Measurements from ENCODE around the gene CSF1R.
"Not testable (repeated sequence)": the region's sequence is repeated elsewhere in the genome, so short reads cannot be mapped to it uniquely, and the experiment has no call there.

CSF1R gene

DNA sequence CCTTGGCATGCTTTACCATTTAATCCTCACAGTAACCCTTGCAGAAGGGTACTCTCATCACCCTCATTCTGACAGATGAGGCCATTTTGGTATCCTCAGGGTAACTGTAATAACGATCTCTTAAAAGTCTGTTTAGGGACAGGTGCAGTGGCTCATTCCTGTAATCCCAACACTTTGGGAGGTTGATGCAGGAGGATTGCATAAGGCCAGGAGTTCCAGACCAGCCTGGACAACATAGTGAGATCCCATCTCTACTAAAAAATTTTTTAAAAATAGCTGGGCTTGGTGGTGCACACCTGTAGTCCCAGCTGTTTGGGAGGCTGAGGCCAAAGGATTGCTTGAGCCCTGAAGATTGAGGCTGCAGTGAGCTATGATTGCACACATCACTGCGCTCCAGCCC is 31.8 kb downstream of the CSF1R start:
- DNase-seq, result no peak

DNA sequence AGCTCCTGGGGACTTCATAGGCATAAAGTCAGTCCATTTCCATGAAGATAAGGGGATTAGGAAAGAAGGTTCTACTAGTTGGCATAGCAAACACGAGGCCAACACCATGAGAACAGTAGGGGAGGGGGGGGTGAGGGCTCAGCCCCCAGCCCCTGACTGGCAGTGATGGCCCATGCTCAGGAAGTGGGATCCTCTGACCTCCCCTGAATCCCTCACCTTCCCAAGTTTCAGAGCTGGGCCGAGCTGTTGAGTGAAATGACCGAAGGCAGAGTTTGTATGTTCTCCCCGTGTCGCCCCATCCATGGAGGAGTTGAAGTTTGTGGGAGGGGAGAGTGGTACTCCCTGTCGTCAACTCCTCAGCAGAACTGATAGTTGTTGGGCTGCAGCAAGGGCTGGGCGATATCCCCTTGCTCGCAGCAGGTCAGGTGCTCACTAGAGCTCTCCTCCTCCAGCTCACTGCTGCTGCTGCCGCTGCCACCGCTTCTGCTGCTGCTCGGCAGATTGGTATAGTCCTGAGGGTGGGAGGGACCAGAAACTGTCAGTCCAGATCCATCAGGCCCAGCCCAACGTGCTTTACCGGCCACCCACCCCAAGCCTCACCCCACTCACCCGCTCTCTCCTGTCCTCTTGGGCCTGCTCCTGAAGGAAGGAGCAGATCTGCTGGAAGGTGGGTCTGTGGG is 32.5 kb downstream of the CSF1R start:
- DNase-seq, result no peak

DNA sequence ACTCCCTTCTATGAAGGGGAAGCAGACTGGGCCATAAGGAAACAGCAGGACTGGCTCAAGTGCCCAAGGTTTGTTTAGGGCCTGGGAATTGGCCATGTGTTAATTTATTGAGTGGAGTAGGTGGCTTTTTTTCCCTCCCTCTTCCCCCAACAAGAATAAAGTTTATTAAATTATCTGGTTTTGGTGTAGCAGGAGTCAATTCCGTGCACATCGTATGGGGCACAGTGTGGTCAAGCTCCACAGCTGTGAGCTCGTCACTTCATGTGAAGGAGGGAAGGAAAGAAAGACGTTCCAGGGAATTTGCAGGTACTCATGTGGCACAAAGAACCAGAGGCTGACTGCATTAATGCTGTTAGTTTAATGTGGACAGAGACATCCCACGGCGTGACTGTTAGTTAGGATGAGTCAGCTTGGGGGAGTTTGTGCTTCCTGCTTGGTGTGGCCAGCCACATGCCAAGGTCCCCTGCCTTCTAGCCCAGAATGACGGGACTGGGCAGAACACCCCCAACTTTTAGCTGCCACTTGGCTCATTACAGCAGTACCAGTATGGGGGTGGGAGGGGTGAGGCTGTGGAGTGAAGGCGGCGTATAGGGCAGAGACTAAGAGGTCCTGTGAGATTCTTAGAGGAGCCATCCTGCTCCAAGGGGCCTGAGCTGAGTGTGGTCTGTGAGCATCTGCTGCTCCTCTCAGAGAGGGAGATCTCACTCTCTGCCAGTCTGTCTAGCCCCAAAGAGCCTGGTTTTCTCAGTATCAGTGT is 33.2 kb downstream of the CSF1R start:
- DNase-seq, result no peak

DNA sequence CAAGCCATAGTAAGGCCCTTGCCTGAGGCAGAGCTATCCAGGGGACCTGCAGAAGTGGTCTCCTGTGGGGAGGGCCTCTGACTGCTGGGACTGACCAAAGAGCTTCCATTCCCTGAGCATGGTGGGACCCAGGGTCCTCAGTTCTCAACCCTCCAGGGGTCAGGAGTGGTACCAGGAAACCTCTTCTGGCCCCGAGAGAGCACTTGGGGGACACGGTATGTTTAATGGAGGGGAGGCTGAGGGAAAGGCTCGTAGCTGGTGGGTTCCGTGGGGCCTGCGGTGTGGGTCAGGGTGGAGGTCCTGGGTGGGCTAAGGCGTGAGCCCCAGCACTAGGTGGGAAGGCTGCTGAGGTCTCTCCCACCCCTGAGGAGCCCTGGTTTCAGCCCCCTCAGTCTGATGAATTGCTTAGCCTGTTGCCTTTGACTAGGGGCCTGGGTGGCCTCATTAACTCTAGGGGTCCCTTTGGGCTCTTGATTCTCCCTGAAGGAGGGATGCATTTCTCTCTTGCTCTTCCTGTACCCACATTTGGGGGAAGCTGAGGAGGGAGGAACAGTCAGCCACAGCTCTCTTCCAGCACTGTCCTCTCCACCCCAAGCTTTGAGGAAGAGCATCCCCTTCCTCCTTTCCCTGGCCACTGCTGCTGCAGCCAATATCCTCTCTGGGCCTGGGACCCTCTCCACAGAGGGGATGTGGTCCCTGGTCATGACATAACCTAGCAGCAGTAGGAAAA is 34.0 kb downstream of the CSF1R start:
- no peak for DNase-seq

DNA sequence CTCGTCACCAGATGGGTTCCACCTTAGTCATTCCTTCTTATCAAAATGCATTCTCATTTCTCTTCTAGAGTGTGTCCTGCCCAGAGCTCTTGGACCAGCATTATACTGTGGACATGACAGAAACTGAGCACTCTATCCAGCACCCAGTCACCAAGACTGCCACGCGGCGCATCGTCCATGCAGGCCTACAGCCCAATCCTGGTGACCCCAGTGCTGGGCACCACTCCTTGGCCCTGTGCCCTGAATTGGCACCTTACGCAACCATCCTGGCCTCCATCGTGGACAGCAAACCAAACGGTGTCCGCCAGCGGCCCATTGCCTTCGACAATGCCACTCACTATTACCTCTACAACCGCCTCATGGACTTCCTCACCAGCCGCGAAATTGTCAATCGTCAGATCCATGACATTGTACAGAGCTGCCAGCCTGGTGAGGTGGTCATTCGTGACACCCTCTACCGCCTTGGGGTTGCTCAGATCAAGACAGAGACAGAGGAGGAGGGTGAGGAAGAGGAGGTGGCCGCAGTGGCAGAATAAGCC is 34.6 kb downstream of the CSF1R start:
- DNase-seq, result no peak

DNA sequence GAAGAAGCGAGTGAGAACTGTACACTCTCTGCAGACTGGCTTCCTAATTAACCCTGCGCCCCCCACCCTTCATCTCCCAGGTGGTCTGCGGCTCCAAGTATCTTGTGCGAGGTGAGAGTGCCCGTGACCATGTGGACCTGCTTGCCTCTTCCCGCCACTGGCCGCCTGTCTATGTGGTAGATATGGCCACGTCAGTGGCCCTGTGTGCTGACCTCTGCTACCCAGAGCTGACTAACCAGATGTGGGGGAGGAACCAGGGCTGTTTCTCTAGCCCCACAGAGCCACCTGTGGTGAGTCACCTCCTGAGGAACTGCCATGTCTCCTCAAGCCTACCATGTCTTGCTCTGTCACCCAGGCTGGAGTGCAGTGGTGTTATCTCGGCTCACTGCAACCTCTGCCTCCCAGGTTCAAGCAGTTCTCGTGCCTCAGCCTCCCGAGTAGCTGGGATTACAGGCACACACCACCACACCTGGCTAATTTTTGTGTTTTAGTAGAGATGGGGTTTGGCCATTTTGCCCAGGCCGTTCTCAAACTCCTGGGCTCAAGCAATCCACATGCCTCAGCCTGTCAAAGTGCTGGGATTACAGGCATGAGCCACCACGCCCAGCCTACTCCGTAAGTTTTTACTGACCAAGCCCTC is 36.1 kb downstream of the CSF1R start:
- DNase-seq, result not testable (repeated sequence)

DNA sequence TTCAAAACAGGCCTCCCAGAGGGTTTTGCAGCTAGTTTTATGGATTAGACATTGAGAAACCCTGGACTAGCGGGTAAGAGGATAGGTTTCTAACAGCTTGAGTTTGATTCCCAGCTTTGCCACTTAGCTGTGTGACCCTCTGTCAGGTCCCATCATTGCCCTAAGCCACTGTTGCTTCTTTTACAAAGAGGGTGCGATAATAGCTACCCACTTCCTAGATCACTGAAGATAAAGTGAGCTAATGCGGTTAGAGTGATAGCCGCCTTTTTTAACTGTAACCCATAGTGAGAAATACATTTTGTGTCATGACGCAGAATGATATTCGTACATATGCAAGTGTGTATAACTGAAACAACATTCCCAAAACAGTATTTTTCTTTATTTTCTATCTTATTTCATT is 40.3 kb downstream of the CSF1R start:
- no peak for DNase-seq

DNA sequence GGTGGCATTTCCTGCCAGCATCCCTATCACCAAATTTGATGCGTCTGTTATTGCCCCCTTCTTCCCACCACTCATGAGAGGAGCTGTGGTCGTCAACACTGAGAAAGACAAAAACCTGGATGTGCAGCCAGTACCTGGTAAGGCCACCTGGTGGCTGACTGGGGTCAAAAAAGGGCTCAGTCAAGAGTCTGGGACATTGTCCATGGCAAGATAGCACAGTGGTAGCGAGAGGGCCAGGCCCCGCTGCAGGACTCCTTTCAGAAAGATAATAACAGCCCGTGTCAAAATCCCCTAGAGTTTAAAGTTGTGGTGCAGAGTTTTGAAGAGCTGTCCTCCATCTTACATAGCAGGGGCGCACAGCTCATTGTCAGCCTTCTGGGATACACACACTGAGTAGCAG is 40.8 kb downstream of the CSF1R start:
- no peak for DNase-seq

DNA sequence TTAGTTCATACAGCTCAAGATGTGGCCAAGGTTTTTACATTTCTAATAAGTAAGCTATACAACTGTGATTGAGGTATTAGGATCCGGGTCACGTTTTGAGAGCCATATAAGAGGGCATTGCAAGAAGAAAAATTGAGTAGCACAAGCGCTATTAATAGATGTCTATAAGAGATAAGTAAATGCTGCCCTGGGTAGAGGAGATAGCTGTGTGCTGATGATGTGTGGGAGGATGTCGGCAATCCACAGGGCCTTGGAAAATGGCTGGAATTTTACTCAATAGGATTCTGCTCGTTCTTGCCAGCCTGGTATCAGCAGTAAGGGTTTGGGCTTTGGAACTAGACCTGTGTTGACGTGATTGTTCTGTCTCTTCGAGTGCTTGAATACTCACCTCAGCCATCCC is 41.6 kb downstream of the CSF1R start:
- no peak for DNase-seq

DNA sequence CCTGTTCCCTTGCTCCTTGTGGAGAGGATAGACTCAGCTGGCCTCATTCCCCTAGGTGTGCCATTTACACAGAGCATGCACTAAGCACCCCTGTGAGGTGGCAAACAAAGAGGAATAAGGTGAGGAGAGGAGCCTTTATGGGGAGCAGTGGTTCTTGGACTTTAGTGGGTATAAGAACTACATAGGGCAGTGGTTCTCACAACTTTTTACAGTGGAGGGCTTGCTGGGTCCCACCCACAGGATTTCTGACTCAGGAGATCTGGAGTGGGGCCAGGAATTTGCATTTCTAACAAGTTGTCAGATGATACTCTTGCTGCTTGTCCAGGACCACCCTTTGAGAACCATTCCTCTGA is 42.0 kb downstream of the CSF1R start:
- no peak for DNase-seq

DNA sequence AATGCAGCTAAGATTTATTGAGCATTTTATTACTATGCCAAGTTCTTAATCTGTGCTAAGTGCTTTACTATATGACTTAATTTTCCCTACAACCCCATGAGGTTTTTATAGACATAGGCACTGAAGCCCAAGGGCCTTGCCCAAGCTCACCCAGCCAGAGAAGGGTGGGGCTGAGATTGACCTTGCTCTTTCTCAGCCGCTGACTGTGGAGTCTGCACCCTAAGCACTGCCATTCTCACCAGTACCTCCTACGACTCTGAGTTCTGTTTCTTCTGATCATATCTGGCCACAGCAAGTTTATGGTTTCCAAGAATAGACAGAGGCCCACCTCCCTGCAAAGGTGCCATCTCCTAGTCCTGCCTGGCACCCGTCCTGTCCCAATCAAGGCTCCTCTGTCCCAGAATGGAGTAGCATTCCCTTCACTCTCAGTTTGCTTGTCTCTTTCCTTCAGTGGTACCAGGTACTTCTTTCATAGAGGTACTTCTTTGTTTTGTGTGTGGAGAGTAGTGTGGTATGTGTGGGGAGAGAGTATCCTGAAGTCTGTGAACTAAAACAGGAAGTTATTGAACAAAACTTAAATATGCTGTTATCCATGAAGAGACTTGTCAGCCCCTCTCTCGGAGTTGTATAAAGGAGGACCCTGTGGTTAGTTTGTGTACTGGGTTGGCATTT is 42.6 kb downstream of the CSF1R start:
- DNase-seq, result no peak

DNA sequence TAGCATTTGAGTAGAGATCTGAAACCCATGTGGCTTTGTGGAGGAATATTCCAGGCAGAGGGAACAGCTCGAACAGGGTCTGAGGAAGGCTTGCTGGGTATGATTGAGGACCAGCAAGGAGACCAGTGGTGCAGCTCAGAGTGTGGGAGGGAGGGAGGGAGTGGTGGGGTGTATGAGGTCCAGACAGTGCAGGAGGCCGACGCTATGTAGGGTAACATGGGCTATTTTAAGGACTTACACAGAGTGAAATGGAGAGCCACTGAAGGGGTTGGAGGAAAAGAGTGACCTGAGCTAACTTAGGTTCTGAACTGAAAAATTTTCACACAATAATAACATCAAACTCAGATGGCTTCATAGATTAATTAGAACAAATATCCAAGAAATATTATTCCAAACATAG is 43.9 kb downstream of the CSF1R start:
- DNase-seq, result no peak

DNA sequence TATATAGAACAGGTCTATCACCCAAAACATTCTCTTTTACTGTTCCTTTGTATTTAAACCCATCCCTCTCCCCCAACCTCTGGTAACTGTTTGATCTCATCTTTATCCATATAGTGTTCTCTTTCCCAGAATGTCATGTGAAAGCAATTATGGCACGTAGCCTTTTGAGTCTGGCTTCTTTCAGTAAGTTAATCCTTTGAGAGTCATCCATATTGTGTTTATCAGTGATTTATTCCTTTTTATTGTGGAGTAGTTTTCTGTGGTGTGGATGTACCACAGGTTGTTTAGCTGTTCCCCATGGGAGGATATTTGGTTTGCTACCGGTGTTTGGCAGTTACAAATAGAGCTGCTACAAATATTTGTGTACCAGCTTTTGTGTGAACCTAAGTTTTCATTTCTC is 47.8 kb downstream of the CSF1R start:
- no peak for DNase-seq

DNA sequence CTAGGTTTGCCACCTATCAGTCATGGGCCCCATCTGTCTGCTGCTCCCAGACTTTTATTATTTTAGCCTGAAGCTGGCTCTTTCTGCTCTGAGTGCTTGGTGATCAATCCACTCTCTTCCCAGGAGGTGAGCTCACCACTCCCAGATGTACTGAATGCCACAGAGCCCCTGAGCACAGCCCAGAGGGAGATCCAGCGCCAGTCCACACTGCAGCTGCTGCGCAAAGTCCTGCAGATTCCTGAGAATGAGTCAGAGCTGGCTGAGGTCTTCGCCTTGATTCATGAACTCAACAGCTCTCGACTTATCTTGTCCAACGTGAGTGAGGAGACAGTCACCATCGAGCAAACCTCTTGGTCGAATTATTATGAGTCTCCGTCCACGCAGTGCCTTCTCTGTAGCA is 49.8 kb downstream of the CSF1R start:
- no peak for DNase-seq

DNA sequence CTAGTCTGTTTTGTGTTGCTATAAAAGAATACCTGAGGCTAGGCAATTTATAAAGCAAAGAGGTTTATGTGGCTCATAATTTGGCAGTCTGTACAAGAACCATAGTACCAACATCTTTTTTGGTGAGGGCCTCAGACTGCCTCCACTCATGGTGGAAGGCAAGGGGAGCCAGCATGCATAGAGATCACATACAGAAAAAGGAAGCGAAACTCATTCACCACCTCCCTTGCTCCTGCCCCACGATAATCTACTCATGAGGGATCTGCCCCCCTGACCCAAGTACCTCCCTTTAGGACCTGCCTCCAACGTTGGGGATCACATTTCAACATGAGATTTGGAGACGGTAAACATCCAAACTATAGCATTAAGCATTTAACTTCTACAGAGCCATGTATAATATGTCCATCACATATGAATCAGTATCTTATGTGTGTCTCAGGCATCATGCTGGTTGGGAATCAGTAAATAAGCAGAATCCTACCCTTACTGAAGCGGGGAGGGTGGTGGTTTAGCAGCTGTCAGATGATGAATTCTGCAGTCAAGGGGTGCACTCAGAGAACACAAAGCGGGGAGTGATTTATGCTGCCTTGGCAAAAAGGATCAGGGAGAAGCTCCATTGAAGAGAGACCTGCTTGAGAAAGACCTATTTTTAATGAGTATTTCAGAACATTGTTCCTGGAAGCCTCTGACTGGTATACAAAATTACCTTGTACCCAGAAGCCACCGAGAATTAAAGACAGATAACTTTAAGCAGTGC is 51.0 kb downstream of the CSF1R start:
- no peak for DNase-seq

DNA sequence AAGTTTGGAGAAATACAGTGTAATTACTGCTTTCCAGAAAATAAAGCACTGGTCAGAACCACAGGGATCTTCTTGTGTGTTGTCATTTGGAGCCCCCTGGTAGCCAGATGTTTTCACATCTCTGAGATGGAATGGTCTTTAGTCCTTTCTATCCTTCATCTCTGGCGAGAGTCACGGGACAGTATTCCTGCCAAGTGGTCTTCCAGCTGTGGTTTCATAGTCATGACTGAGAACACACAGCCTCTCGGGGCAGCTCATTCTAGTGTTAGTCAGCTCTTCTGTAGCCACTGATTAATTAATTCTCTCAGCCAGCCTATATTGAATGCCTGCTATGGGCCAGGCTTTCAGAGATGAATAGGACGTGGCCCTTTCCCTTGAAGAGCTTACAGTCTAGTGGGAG is 51.7 kb downstream of the CSF1R start:
- no peak for DNase-seq

DNA sequence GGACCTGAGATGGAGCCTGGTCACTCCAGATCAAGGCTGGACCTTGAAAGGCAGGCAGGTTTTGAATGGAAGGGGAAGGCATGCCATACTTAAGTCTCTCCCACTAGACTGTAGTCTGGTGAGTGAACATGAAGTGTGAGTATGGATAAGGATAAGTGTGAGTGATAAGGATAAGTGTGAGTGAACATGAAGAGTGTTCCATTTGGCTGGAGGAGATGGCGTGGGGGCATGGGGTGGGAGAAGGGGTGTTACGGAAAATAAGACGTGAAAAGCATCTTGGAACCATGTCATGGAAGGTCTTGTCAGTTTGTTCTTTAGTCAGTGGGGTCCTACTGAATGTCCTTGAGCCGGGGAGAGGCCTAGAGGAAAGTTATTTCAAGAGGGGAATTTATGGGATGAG is 53.0 kb downstream of the CSF1R start:
- DNase-seq, result no peak

DNA sequence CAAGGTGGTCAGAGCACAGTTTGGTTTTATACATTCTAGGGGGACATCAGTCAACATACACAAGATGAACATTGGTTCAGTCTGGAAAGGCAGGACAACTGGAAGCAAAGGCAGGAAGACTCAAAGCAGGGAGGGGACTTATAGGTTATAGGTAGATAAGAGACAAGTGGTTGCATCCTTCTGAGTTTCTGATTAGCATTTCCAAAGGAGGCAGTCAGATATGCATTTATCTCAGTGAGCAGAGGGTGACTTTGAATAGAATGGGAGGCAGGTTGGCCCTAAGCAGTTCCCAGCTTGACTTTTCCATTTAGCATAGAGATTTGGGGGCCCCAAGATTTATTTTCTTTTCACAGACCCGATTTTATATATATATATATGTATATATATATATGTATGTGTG is 58.3 kb downstream of the CSF1R start:
- not testable (repeated sequence) for DNase-seq

DNA sequence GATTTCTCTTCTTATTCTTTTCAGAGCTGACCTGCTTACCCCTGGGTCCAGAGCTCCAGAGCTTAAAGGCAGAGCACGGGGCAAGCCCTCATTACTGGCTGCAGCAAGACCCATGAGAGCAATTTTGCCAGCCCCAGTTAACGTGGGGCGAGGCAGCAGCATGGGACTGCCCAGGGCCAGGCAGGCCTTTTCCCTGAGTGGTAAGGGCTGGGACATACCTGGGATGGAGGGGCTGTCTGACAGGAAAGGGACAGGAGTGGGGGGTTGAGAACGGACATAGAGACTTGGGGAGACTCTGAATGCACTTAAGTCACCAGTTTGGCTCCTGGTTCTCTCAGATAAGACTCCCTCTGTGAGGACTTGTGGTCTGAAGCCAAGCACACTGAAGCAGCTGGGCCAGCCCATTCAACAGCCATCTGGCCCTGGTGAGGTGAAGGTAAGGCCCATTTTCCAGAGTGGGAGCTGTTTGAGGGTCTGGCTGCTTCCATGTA is 59.6 kb downstream of the CSF1R start:
- DNase-seq, result no peak

DNA sequence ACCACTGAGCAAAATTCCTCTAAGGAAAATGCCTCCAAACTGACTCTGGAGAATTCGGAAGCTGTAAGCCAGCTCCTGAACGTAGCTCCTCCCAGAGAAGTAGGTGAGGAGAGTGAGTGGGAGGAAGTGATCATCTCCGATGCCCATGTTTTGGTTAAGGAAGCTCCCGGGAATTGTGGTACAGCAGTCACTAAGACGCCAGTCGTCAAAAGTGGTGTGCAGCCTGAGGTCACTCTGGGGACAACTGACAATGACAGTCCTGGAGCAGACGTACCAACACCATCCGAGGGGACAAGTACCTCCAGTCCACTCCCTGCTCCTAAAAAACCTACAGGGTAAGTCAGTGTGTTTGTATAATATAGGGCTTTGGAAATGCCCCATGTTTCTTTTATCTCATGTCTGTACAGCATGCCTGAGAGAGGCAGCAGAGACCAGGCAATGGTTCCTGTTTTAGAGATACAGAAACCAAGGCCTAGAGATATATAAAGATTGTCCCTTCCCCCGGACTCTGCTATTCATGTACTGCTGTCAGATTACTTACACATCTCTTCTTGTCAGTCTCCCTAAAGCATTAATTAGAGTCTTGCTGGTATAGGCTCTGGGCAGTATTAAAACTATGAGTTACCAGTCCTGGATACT is 61.9 kb downstream of the CSF1R start:
- no peak for DNase-seq

DNA sequence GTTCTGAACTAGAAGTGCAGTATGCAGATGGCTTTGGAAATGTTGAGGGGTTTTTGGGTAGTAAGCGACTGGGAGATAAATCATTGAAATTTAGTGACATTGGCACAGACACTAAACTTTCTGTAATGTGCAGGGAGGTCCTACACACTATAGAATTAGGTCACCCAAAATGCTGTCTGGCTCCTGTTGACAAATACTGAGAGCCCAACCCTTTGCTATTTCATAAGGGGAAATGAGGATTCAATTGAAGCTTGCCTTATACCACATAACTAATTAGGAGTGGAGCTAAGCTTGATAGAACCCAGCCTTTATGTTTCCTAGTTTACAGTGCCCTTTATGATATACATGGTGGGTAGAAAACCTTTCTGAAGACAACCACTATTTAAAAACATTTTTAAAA is 63.2 kb downstream of the CSF1R start:
- no peak for DNase-seq
